GM10847 (cell line): Measurements from ENCODE around the gene AVP.

Experiments
- POLR2A ChIP-seq: IDR thresholded peaks from 2 replicates; pipeline ENCODE4 v1.6.1; 2011; ENCODE audit not compliant: insufficient read length; ENCODE audit errors: extremely low read depth

Gene AVP, protein sequence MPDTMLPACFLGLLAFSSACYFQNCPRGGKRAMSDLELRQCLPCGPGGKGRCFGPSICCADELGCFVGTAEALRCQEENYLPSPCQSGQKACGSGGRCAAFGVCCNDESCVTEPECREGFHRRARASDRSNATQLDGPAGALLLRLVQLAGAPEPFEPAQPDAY

DNA sequence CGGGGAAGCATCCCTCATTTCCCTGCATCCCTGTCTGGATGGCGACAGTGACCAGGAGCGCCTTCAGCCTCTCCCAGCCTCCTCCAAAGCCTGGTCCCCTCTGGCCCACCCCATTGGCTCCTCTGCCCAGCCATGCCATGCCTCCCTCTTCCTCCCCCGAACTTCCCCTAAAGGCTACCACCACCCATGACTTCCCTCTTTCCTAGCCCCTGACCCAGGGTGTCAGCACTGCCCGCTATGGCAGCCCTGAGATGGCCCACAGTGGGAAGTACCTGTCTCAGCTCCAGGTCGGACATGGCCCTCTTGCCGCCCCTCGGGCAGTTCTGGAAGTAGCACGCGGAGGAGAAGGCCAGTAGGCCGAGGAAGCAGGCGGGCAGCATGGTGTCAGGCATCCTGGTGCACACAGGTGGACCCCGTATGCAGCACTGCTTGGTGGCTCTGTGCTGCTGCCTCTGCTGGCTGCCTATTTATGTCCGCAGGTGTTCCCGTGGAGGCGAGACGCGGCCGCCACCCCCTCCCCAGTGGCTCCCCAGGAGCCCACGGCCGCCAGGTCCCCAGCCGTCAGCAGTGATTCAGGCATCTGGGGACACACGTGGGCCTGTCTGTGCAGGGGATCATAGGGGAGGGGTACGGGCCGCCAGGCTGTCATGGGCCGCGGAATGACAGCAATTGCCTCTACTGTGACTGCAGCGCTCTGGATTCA, at the start of gene AVP:
AVP (minus strand) TSS at position 442 of the 703 bp plus-strand sequence; CDS start at position 392, 50 bp downstream.
- TF ChIP-seq POLR2A = no peak

DNA sequence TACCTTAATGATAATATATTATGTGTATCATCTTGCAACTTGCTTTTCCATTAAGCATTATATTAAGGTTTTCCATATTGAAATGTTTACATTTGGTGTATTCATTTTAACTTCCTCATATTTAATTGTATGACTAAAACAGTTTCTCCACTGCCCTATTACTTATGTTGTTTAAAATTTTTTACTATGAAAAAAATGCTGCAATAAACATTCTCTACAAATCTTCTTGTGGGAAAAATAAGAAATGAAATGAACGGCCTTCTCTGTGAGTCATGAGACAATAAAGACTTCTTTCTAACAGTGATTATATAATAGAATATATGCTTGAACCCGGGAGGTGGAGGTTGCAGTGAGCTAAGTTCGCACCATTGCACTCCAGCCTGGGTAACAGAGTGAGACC, 49.6 kb upstream of the AVP start:
- no peak for TF ChIP-seq POLR2A

DNA sequence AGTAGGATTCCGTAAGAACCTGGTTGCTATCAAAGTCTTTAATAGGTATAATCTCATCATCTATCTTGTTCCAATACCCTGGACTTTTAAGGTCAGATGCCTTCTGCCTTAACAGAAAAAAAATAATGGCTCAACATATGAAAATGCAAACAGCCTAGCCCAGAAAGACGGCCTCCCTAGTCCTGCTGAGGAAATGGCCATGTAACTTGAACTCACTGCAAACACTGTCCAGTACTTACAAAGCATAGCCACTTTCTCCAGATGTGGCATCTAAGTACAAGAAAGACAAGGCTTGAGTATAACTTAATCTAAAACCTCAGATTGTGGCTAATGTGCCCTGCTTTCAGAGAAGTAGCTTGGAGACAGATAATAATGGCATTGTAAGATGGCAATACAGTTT, 48.6 kb upstream of the AVP start:
- TF ChIP-seq POLR2A = no peak

DNA sequence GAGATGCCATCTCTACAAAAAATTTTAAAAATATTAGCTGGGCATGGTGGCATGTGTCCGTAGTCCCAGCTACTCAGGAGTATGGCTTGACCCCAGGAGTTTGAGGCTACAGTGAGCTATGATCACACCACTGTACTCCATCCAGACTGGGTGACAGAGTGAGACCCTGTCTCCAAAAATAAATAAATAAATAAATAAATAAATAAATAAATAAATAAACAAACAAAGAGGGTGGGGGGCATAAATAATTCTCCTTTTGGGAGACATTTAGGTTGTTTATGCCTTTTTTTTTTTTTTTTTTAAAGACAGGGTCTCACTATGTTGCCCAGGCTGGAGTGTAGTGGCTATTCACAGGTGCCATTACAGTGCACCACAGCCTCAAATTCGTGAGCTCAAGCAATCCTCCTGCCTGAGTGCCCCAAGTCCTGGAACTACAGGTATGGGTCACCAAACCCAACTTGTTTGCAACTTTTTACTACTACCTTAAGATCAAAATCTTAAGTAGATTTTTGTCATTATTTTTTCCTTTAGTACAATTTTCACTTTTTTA, 45.6 kb upstream of the AVP start:
- TF ChIP-seq POLR2A = no peak

DNA sequence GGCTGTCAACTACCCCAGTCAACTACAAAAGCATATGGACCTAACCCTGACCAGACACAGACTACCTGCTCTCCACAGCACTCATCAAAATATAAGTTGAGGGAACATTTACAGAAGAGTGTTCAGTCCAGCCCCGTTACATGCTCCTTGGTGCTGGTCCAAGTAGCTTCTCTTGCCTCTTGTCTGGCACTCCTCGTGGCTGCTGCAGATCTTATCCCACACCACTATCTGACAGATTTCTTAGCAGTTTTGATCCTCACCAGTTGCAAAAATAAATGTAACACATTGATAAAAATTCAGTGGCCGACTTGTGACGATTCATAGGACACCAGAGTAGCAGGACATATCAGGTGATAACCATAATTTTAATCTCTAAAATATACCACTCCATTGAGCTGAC, 44.6 kb upstream of the AVP start:
- no peak for TF ChIP-seq POLR2A

DNA sequence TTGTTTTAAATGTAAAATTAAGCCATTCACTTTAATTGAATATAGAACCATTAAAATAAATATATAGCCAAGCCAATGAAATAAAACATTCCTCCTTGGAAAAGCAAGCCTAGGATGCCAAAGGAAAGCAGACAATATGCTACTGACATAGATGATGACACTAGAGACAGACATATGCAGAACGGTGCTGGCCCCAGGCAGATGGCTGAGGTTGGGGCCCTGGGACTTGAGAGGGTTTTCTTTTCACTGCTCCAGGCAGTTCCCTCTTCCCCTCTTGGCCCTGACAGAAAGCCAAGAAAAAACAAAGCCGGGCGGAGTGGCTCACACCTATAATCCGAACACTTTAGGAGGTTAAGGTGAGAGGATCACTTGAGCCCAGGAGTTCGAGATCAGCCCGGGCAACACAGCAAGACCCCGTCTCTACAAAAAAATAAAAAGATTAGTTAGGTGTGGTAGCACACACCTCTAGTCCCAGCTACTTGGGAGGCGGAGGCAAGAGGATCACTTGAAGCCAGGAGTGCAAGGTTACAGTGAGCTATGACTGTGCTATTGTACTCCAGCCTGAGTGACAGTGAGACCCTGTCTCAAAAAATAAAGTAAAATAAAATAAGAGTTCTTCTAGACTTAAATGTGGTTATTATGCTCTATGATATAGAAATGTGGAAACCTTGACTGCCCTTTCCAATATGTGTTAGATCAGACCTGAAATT, 43.9 kb upstream of the AVP start:
- TF ChIP-seq POLR2A = no peak

DNA sequence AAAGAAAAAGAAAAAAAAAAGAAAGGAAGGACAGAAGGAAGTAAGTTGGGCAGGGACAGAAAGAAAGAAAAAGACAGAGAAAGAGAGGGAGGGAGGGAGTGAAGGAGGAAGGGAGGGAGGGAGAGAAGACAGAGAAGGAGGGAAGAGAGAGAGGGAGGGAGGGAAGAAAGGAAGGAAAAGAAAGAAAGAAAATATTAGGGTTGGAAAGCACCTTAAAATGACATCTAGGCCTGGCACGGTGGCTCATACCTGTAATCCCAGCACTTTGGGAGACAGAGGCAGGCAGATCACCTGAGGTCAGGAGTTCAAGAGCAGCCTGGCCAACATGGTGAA, 42.0 kb upstream of the AVP start:
- no peak for TF ChIP-seq POLR2A

DNA sequence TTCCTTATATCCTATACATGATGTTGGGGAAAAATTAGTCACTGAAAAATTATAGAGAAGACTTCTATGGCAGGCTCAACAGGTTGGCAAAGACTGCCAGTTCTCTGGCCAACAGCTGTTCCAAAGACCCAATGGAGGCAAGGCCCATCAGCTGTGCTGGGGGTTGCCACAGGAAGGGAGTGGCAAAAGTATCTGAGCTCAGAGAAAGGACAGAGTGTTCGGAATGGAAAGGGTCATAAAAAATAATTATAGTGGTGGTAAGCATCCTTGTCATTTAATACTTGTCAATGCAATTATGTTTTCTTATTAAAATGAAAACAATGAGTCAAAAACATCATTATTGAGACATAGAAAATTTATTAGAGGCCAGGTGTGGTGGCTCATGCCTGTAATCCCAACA, 39.0 kb upstream of the AVP start:
- no peak for TF ChIP-seq POLR2A

DNA sequence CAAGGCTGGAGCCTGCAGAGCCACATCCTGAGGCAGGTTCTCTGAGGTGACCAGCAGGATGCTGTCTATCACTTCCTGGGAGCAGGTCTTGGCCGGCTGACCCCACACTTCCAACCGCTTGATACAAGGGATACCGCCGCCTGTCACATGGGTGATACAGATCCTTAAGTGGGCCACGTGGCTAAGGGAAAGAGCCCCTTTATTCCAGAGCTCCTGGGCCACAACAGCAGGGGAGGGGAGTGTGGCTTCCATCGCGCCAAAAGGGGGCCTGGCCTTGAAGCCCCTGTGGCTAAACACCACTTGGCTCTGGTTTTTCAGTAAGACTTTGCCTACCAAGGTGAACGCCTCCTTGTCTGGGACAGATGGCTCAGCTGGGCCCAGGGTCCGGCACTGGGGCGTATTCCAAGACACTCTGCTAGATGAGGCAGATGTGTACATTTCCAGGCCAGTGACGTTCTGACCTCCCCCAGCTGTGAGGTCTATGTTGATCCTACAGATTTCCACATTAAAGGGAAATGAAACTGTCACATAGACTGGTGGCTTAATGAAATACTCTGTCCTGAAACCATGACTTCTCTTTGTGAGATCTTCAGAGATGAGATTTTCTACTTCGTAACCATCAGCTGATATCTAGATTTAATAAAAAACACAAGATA, 37.6 kb upstream of the AVP start:
- no peak for TF ChIP-seq POLR2A

DNA sequence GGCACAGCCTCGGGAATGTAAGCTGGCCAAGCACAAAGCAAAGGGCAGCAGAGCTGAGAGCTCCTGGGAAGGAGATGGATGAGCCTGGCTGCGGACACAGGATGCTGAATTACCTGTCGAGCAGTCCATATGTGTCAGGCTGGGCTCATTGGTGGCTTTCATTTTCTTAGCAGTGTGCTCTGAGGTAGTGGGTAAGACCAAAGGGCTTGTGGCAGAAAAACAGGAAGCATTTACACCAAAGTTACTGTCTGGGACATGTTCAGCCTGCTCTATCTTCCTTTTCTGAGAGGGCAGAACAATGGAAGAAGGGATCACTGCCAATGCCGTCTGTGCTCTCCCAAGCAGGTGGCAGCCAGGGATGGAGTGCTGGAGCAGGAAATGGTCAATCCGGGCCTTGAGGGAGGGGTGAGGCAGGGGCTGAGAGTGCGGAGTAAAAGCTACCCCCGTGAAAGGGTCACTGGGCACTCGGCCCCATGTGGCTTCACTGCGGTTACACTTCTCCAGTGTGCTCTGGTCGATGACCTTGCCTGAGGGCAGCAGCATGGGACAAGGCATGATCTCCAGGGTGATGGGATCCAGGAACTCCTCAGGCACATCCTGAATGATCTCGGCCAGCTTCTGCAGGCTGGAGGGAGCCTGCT, 36.9 kb upstream of the AVP start:
- TF ChIP-seq POLR2A = no peak

DNA sequence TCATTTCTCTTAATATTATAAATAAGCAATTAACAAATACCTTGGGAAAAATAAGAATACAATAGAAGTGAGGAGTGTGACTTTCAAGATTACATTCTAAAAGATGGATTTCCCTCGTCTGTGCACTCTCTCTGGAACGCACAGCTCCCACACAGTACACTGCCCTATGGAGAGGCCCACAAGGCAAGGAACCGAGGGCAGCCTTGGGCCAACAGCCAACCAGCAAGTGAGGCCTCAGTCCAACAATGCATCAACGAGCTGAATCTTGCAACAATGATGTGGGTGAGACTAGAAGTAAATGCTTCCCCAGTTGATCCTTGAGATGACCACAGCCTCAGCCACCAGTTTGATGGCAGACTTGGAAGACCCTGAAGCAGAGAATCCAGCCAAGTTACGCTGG, 34.5 kb upstream of the AVP start:
- no peak for TF ChIP-seq POLR2A

DNA sequence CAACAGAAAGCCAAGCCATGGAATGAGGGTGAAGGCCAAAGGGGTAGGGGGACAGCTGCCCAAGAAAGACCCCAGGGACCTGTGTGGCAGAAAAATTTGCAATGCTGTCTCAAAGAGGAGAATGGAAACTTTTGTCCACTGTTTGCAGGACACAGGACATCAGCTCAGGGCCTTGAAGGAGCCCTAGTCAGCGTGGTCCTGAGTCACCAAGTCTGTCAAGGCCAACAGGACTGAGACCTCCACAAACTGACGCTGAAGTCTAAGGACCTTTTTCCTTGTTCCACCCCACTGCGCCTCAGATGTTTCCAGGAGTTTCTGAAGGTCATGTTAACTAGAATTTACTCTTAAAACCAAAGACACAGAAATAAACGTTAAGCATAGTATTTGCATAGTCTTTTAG, 31.8 kb upstream of the AVP start:
- TF ChIP-seq POLR2A = no peak

DNA sequence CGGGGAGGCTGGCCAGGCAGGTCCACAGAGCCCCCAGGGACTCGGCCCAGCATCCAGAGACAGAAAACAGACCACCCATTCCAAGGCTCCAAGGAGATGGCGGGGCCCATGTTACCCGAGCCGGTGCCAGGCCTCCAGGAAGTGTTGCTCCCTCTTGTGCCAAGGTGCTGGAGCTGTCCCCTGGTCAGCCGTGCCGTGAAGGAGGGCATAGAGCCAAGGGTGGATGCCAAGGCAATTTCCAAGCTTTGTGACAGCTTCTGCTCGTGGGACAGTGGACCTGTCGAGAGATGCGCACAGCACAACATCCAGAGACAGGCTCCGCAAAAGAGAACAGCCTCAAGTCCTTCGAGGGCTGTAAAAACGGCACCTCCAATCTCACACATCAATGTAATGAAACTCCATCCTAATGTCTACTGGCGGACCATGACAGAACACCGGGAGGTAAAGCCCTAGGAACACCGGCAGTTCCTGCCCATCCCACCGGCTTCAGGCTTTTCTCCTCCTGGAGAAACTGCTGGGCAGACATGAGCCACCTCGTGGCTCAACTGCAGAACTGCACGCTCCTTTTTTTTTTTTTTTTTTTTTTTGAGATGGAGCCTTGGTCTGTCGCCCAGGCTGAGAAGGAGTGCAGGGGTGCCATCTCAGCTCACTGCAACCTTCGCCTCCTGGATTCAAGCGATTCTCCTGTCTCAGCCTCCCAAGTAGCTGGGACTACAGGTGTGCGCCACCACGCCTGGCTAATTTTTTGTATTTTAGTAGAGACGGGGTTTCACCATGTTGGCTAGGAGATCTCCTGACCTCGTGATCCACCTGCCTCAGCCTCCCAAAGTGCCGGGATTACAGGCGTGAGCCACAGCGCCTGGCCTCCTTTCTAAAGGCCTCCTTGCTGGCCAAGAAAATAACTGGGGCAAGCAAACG, 30.9 kb upstream of the AVP start:
- no peak for TF ChIP-seq POLR2A

DNA sequence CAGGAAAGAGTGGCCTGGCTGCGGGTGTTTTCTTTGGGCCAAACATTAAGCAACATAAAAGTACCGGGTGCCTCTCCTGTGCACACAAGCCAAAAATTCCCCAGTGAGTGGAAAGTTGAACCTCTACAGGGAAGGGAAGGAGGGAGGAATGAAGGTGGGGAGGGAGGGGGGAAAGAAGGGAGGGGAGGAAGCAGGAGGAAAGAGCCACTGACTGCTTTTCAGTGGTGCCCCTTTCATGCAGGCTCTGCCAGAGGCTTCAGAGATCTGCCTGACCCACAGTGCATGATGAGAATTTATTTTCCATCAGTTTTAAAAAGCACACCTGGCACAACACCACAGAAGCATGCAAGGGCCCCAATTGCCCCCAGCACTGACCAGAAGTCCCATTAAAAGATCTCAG, 27.5 kb upstream of the AVP start:
- no peak for TF ChIP-seq POLR2A

DNA sequence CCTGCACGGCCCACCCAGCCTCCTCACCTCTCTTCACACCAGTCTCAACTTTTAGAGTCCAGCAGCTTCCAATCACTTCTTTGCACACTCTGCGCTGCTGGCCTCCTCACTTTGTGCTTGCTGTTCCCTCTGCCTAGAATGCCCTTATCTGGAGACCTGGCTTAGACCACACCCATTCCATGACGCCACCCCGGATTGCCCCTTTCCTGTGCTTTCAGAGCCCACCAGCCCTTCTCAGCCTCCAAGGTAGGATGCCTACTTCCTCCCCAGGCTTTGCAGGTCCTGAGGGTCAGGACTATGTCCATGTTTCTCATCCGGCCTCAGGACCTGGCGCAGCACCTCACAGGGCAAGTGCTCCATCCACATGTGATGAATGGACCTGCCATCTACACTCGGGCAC, 27.0 kb upstream of the AVP start:
- TF ChIP-seq POLR2A = no peak
